ENCODE measurements around the gene RHCE.

Gene RHCE

GRCh38 chr1:25432749-25433388 is 12.2 kb upstream of the RHCE start:
- H3K4me3 ChIP-seq (ENCODE audit: low read depth, low read length) = peak overlapping the region; percentile 11; the same call in 1 of the 2 replicates
- TF ChIP-seq CTCF (IDR thresholded peaks at IDR 0.05; ENCODE audit: low read depth, low read length) = no peak

GRCh38 chr1:25431955-25432719 is 11.5 kb upstream of the RHCE start:
- TF ChIP-seq CTCF (IDR thresholded peaks at IDR 0.05; ENCODE audit: low read depth, low read length) = no peak
- peak overlapping the region; percentile 80 for H3K4me3 ChIP-seq (ENCODE audit: low read depth, low read length)

GRCh38 chr1:25430967-25431881 is 10.6 kb upstream of the RHCE start:
- H3K4me3 ChIP-seq (ENCODE audit: low read depth, low read length) = peak overlapping the region; percentile 80
- no peak for TF ChIP-seq CTCF (IDR thresholded peaks at IDR 0.05; ENCODE audit: low read depth, low read length)

- H3K4me3 ChIP-seq (ENCODE audit: low read depth, low read length) = peak within 1 kb of the TSS; percentile 80
- no peak for TF ChIP-seq CTCF (IDR thresholded peaks at IDR 0.05; ENCODE audit: low read depth, low read length)
Measured at GRCh38 chr1:25430073-25430966, 9.7 kb upstream of the RHCE start, which contains the start of gene MACO1. Gene MACO1 (plus strand): TSS chr1:25430897. CDS start chr1:25431099, 202 bp downstream.

GRCh38 chr1:25428475-25429166 is 8.0 kb upstream of the RHCE start:
- no peak for TF ChIP-seq CTCF (IDR thresholded peaks at IDR 0.05; ENCODE audit: low read depth, low read length)
- no peak overlapping the region for H3K4me3 ChIP-seq (ENCODE audit: low read depth, low read length)

GRCh38 chr1:25427696-25428095 is 7.1 kb upstream of the RHCE start:
- H3K4me3 ChIP-seq (ENCODE audit: low read depth, low read length) = no peak overlapping the region
- no peak for TF ChIP-seq CTCF (IDR thresholded peaks at IDR 0.05; ENCODE audit: low read depth, low read length)

Measured in WI38 (cell line).